HG03103 (cell line): ENCODE data around the gene INPP4A.
A peak's percentile ranks its signal among the peaks of the same experiment; 100 is the strongest.

Source experiments
- ATAC-seq: cut with Tn5 transposase; IDR thresholded peaks from one replicate; pipeline ENCODE4 v1.9.1; 2021; ENCODE audit warnings: low read depth; ENCODE audit not compliant: unreplicated experiment

Gene INPP4A

GRCh38 chr2:98472961-98473746 is 28.5 kb downstream of the INPP4A start:
- ATAC-seq: no peak

GRCh38 chr2:98473995-98474780 is 29.5 kb downstream of the INPP4A start:
- ATAC-seq: no peak

- ATAC-seq: no peak
Measured at GRCh38 chr2:98474979-98475632, 30.4 kb downstream of the INPP4A start.

GRCh38 chr2:98476192-98476868 is 31.7 kb downstream of the INPP4A start:
- no peak for ATAC-seq

GRCh38 chr2:98477036-98477435 is 32.4 kb downstream of the INPP4A start:
- no peak for ATAC-seq

- ATAC-seq: no peak
Measured at GRCh38 chr2:98477506-98477905, 32.8 kb downstream of the INPP4A start.

GRCh38 chr2:98478088-98478551 is 33.5 kb downstream of the INPP4A start:
- ATAC-seq: no peak

- no peak for ATAC-seq
Measured at GRCh38 chr2:98478907-98479306, 34.2 kb downstream of the INPP4A start.

GRCh38 chr2:98479371-98479770 is 34.7 kb downstream of the INPP4A start:
- no peak for ATAC-seq

GRCh38 chr2:98479959-98480524 is 35.4 kb downstream of the INPP4A start:
- ATAC-seq: no peak

- ATAC-seq: no peak
Measured at GRCh38 chr2:98480598-98480997, 35.9 kb downstream of the INPP4A start.

GRCh38 chr2:98482362-98482761 is 37.7 kb downstream of the INPP4A start:
- ATAC-seq: no peak

GRCh38 chr2:98483257-98483861 is 38.7 kb downstream of the INPP4A start:
- ATAC-seq: peak; percentile 50

- ATAC-seq: no peak
Measured at GRCh38 chr2:98484121-98484557, 39.5 kb downstream of the INPP4A start.

- no peak for ATAC-seq
Measured at GRCh38 chr2:98484652-98485452, 40.2 kb downstream of the INPP4A start.

- no peak for ATAC-seq
Measured at GRCh38 chr2:98485453-98485755, 40.7 kb downstream of the INPP4A start.

- no peak for ATAC-seq
Measured at GRCh38 chr2:98486374-98486981, 41.8 kb downstream of the INPP4A start.

- ATAC-seq: no peak
Measured at GRCh38 chr2:98487101-98487805, 42.6 kb downstream of the INPP4A start.
